HFFc6 (cell line): ENCODE results near the gene PCDHGA3. TPM values are rescaled to one million over a fixed set of nuclear protein-coding genes. Genes with fewer than 3 reads are reported as not detected.
"Not testable (repeated sequence)": the region's sequence is repeated elsewhere in the genome, so short reads cannot be mapped to it uniquely, and the experiment has no call there.

Experiments
- DNase-seq: peaks from one replicate; pipeline ENCODE4 v3.0.0-alpha.2; 2018
- H3K27ac Mint-ChIP-seq: 2 replicates; pipeline ENCODE4 v1.8.0; 2020; ENCODE audit warnings: mild to moderate bottlenecking, mixed read lengths
- H3K27me3 Mint-ChIP-seq: 2 replicates; pipeline ENCODE4 v1.8.0; 2021; ENCODE audit warnings: mild to moderate bottlenecking, moderate library complexity, mixed read lengths; ENCODE audit not compliant: insufficient read depth
- H3K36me3 Mint-ChIP-seq: 2 replicates; pipeline ENCODE4 v1.8.0; 2021; ENCODE audit warnings: low read depth, mixed read lengths
- H3K4me1 Mint-ChIP-seq: 2 replicates; pipeline ENCODE4 v1.8.0; 2020; ENCODE audit warnings: low read depth, mixed read lengths
- H3K4me3 Mint-ChIP-seq: 2 replicates; pipeline ENCODE4 v1.8.0; 2020; ENCODE audit warnings: mild to moderate bottlenecking, moderate library complexity, mixed read lengths
- H3K9me3 Mint-ChIP-seq: 2 replicates; pipeline ENCODE4 v1.8.0; 2020; ENCODE audit warnings: mild to moderate bottlenecking, mixed read lengths
- long read RNA-seq: library from polyadenylated mRNA; unstranded; transcript quantifications from one replicate; pipeline ENCODE4 v2.0.0, GENCODE V29; 2019
- total RNA-seq, 6 experiments: library from RNA; stranded (reverse); fragmentation: NEBNext Ultra II Directional; extraction: Animal tissue kit (Norgen Biotek cat#: 25700); gene quantifications; 2 replicates in 1 of 6; 3 replicates in 5 of 6; pipeline ENCODE4 v1.2.3, GENCODE V29; 2021
- TF ChIP-seq, protein P1 (sequence below): fragments of 200-600 bp; sonication (generic); IDR thresholded peaks from 2 replicates; pipeline ENCODE4 v1.5.0; 2021; ENCODE audit warnings: antibody characterized with exemption, mild to moderate bottlenecking

Gene PCDHGA3
- total RNA-seq: 10 to 100 TPM in 1 of 6 experiments, 1 to 10 TPM in 5; 1.9 to 10.2 (median 2.7) TPM
- long read RNA-seq: 0 reads

GRCh38 chr5:141343242-141343952 is at the start of gene PCDHGA3:
TSS of gene PCDHGA3 (plus strand) at chr5:141343829. CDS start at chr5:141344034, 205 bp downstream.
- peak within 1 kb of the TSS; percentile 95 for H3K27ac Mint-ChIP-seq
- DNase-seq: peak; percentile 57
- peaks cover 9% of the 10 kb centered on the region for H3K4me1 Mint-ChIP-seq
- TF ChIP-seq, protein P1, sequence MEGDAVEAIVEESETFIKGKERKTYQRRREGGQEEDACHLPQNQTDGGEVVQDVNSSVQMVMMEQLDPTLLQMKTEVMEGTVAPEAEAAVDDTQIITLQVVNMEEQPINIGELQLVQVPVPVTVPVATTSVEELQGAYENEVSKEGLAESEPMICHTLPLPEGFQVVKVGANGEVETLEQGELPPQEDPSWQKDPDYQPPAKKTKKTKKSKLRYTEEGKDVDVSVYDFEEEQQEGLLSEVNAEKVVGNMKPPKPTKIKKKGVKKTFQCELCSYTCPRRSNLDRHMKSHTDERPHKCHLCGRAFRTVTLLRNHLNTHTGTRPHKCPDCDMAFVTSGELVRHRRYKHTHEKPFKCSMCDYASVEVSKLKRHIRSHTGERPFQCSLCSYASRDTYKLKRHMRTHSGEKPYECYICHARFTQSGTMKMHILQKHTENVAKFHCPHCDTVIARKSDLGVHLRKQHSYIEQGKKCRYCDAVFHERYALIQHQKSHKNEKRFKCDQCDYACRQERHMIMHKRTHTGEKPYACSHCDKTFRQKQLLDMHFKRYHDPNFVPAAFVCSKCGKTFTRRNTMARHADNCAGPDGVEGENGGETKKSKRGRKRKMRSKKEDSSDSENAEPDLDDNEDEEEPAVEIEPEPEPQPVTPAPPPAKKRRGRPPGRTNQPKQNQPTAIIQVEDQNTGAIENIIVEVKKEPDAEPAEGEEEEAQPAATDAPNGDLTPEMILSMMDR: peak; percentile 78
- peak within 1 kb of the TSS; percentile 91 for H3K4me3 Mint-ChIP-seq
- H3K36me3 Mint-ChIP-seq: peaks cover 33% of the 10 kb centered on the region
- peaks cover 42% of the 10 kb centered on the region for H3K9me3 Mint-ChIP-seq
- peaks cover under 1% of the 10 kb centered on the region for H3K27me3 Mint-ChIP-seq

DNA sequence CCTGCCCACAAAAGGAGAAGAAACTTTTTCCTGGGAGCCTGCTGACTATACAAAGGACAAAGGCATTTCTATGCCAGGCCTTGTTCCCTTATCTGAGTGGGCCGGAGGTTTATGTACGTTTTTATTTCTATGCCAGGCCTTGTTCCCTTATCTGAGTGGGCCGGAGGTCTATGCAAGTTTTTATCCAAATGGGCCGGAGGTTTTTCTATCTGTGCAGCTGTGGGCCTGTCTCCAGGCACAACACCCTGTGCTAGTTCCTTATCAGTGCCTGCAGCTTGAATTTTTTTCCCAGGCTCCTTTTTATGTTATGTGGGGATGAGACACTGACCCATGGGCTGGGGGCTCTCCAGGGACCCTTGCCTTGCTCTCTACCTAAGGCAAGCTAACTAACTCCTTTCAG is 45.3 kb upstream of the PCDHGA3 start:
- Mint-ChIP-seq H3K27ac (no peak overlapping the region), H3K4me1 (no peaks in the 10 kb centered on the region), H3K9me3 (peaks cover 89% of the 10 kb centered on the region), H3K27me3 (no peaks in the 10 kb centered on the region; the same call in 1 of the 2 replicates), H3K4me3 (no peak overlapping the region), H3K36me3 (peaks cover 50% of the 10 kb centered on the region)
- DNase-seq: no peak
- TF ChIP-seq, protein P1: no peak

- no peak within 1 kb of the TSS for H3K27ac Mint-ChIP-seq
- peaks cover 52% of the 10 kb centered on the region for H3K36me3 Mint-ChIP-seq
- no peak within 1 kb of the TSS for H3K4me3 Mint-ChIP-seq
- H3K4me1 Mint-ChIP-seq: no peaks in the 10 kb centered on the region
- no peak for DNase-seq
- no peaks in the 10 kb centered on the region; the same call in 1 of the 2 replicates for H3K27me3 Mint-ChIP-seq
- H3K9me3 Mint-ChIP-seq: peaks cover 68% of the 10 kb centered on the region
- TF ChIP-seq, protein P1: no peak
Observed at GRCh38 chr5:141303756-141304155, 39.9 kb upstream of the PCDHGA3 start, which contains the start of gene SLC25A2. TSS of gene SLC25A2 (minus strand) at chr5:141304049. CDS start at chr5:141303865, 184 bp downstream.

DNA sequence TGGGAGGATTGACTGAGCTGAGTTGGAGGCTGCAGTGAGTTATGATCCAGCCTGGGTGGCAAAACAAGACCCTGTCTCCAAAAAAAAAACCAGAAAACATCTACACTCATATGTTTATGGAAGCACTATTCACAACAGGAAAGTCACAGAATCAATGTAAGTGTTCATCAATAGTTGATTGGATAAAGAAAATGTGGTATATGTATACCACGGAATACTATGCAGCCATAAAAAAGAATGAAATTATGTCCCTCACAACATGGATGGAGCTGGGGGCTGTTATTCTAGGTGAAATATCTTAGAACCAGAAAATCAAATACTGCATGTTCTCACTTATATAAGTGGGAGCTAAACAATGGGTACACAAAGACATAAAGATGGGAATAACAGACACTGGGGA is 37.0 kb upstream of the PCDHGA3 start:
- Mint-ChIP-seq H3K27ac (no peak overlapping the region), H3K9me3 (peaks cover 70% of the 10 kb centered on the region), H3K36me3 (peaks cover 63% of the 10 kb centered on the region), H3K4me1 (no peaks in the 10 kb centered on the region), H3K4me3 (no peak overlapping the region), H3K27me3 (no peaks in the 10 kb centered on the region; the same call in 1 of the 2 replicates)
- no peak for DNase-seq
- TF ChIP-seq, protein P1: no peak

GRCh38 chr5:141313711-141314110 is 29.9 kb upstream of the PCDHGA3 start:
- no peak overlapping the region for H3K4me3 Mint-ChIP-seq
- peaks cover 82% of the 10 kb centered on the region for H3K36me3 Mint-ChIP-seq
- TF ChIP-seq, protein P1: no peak
- H3K4me1 Mint-ChIP-seq: peaks cover 12% of the 10 kb centered on the region
- H3K27me3 Mint-ChIP-seq: peaks cover 10% of the 10 kb centered on the region
- no peak for DNase-seq
- H3K9me3 Mint-ChIP-seq: peaks cover 94% of the 10 kb centered on the region
- no peak overlapping the region for H3K27ac Mint-ChIP-seq

GRCh38 chr5:141316963-141317362 is 26.7 kb upstream of the PCDHGA3 start:
- H3K4me3 Mint-ChIP-seq, DNase-seq, H3K27ac Mint-ChIP-seq: not testable (repeated sequence)
- Mint-ChIP-seq H3K36me3 (peaks cover 86% of the 10 kb centered on the region), H3K4me1 (peaks cover 27% of the 10 kb centered on the region), H3K27me3 (peaks cover 23% of the 10 kb centered on the region), H3K9me3 (peaks cover 99% of the 10 kb centered on the region)
